DLD1 (cell line): Measurements from ENCODE around the gene SND1.
"Not testable (repeated sequence)": the region's sequence is repeated elsewhere in the genome, so short reads cannot be mapped to it uniquely, and the experiment has no call there.

Source experiments
- in situ Hi-C: cut with HindIII; loops from 2 replicates; pipeline ENCODE4 v1.10.0; 2017; ENCODE audit warnings: low sequenced_read_pairs

Gene SND1

GRCh38 chr7:127946847-127947246, 294.9 kb downstream of the SND1 start:
- in situ Hi-C loops = no loop called here

DNA sequence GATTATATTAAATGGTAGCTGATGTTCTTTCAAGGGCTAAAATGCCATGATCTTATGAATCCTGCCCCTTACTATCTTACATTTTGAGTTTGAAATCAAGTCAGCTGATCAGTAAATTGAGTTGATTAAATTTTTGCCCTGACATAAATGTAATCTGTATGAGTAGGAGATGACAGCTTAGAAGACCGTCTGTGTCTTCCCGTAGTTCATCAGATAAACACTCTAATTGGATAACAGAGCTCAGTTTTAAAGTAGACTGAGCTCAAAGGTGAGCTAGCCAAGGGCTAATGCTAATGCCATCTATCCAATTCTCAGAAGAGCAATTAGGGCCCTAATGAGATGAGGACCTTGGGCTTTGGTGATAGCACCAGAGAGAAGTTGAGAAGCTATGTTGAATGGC, 296.3 kb downstream of the SND1 start:
- in situ Hi-C loops = no loop called here

DNA sequence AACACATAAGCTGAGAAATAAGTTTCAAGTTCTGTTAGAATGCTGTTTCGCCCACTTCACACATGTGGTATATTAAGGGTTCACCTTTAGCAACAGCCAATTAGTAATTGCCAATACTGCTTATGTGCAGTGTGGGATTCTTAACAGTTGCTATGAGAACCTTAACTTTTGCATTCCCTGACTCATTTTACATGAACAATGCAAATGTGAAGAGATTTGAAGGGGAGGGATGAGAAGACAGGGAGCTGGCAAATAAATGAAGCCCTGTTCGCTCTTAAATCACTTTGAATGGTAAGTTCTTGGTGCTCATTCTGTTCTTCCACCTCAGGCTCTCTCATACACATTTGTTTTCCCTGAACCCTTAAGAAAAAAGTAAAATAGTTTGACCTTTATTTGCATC, 296.9 kb downstream of the SND1 start:
- in situ Hi-C loops = no loop called here

GRCh38 chr7:127949769-127950222, 297.8 kb downstream of the SND1 start:
- in situ Hi-C loops = no loop called here

GRCh38 chr7:127950233-127950935, 298.4 kb downstream of the SND1 start:
- in situ Hi-C loops = no loop called here

DNA sequence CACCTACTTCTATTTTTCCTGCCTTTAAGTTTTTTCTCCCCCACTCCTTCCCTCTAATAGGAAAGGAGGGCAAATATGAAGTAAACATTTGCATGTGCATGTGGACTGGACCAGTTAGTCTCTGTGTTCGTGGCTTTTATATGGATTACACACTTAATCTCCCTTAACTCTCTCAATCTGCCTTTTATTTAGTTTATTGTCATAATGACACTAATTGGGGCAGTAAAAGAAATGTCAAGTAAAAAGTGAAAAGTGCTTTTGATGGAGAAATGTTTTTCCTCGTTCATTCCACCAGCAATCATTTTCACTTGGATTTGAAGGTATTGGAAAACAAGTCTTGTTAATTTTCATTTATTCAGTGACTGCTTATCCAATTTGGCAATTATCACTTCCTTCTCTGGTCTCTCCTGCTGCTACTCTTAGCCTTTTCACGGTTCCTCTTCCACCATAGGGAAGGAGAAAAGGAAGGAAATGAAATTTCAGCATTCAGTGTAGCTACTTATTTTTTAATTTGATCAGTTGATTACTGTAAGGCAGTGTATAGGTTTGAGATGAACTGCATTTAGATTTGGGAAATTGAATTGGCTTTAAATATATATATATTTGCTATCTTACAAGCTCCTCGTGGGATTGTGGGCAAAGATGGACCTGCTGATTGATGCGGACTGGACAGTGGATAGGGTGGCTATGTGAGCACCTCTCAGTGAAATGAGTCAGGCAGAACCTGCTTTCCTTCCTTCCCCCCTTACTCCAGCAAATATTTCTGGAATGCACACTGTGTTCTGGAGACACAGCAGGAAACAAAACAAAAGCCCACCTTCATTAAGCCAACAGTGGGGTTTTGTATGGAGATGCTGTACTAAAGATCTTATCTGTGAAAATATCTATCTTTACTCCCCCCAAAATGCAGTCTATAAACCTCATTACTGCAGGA, 301.7 kb downstream of the SND1 start:
- in situ Hi-C loops = no loop called here

DNA sequence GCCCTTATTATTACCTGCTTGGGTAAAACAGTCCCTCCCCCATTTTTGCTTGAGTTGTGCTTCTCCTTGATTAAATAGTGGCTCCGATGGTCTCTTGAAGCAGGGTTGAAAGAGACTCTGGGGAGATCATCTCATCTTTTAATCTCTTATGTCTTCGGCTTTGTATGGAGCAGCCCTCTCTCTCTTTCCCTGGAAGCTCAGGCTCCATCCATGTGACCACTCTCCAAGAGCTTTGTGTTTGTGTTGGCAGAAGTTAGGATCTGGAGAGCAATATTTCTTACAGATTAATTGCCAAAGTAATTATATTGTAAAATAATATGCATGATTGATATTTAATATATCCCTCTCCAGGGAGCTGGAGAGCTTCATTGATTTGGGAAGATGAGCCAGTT, 302.4 kb downstream of the SND1 start:
- in situ Hi-C loops = no loop called here

DNA sequence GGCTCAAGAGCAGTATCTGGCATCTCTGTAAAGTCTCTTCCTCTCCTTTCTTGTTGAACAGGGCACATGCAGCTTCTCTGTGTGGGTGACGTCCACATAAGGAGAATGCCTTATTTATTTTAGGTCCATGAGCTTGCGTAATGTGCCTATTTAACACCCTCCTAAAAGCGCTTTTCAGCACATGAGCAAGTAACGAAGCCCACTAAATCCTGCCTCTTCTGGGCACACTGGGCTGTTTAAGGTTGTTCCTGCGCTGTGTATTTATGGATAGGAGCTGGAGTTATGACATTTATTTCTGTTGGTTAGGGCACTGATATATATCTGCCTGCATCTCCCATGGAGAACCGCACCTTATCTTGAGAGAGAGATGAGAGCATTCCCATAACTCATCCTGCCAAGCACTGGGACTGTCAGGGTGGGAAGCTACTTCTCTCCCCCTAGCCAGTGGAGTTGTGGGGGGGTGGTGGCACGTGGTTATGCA, 303.1 kb downstream of the SND1 start:
- in situ Hi-C loops = no loop called here

DNA sequence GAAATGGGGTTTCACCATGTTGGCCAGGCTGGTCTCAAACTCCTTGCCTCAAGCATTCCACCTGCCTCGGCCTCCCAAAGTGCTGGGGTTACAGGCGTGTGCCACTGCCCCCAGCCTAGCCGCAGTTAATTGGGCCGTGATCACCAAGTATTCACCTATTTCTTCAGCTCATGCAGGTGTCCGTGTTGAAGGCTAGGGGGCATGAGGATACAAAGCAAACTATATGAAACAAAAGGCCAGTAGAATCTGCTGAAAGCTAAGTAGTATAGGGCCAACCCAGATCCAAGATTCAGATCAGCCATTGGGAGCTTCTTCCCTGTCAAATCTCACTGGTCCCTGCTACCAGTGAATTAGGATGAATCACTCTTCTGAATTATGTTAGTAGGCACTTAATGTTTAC, 305.9 kb downstream of the SND1 start:
- in situ Hi-C loops = no loop called here

- in situ Hi-C loops = no loop called here
These were observed 307.8 kb downstream of the SND1 start for GRCh38 chr7:127959770-127960169.

DNA sequence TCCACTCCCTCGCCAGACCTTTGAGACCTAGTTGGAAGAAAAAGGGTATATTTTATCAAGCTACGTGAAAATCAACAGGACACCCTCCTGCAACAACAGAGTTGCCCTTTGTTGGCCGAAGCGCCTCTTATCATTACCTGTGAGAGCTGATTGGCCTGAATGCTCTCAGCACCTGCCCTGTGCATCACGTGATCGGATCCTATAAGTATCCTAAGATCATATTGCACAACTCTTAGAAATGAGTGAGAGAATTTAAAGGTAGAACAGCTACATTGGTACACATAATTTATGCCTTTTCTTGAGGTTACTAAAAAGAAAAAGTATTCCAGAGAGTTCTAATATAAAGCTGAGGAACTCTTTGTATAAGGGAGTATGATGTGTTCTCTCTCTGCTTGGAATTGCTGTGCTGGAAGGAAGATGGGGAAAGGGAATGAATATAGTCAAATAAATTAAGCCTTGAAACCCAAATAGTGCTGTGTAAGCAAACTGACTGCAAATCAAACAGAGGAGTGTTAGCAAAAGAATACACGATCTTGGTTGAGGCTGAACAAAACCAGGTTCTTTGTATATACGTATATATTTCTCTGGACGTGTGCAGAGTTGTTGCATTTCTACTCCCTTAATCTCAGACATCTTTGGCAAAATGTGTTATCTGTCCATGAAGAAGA, 309.9 kb downstream of the SND1 start:
- in situ Hi-C loops = no loop called here

DNA sequence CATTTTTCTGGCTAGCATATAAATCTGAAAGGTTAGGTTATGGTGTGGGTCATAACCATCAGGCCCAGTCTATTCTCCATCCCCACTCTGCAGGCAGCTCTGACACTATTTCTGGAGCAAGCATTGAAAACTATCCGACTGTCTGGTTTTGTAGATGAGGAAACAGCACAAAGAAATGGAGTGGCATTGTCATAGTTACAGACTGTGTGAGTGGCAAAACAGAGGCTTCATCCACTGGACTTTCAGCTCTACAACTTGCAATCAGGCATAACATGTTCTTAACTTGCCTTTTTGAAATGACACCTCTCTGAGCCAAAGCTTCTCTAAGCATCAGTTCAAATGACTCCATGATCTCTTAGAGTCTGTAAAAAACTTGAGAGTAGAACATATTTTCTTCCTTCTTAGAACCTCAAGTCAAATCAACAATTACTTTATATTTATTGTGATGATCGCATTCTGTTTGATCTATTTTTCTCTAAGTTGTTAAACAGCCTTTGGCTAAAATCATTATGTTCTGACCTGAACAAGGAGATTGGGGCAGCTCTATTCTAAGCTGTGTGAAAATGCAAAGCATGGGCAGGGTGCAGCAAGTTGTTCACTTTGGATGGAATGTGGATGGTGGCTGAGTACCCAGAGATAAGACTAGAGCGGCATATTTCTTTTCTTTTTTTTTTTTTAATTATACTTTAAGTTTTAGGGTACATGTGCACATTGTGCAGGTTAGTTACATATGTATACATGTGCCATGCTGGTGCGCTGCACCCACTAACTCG, 310.8 kb downstream of the SND1 start:
- in situ Hi-C loops = no loop called here

DNA sequence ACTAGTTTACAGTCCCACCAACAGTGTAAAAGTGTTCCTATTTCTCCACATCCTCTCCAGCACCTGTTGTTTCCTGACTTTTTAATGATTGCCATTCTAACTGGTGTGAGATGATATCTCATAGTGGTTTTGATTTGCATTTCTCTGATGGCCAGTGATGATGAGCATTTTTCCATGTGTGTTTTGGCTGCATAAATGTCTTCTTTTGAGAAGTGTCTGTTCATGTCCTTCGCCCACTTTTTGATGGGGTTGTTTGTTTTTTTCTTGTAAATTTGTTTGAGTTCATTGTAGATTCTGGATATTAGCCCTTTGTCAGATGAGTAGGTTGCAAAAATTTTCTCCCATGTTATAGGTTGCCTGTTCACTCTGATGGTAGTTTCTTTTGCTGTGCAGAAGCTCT, 311.9 kb downstream of the SND1 start:
- in situ Hi-C loops = not testable (repeated sequence)

DNA sequence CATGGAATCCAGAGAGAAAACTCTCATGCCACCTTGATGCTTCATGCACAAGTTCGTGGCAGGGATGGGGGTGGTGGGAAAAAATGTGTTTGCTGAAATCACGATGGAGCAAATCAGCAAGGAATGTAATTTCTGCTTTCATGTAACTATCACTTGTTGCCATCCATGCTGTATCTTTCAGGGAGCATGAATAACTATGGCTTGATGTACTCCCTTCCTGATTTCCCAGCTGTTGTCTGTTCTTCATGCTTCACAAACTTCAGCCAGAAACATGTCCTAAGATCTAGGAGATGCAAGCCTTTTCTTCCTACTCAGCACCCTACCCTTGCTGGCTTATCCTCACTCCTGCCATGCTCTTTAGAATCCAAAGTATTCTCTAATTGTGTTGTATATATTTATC, 315.3 kb downstream of the SND1 start:
- in situ Hi-C loops = no loop called here

DNA sequence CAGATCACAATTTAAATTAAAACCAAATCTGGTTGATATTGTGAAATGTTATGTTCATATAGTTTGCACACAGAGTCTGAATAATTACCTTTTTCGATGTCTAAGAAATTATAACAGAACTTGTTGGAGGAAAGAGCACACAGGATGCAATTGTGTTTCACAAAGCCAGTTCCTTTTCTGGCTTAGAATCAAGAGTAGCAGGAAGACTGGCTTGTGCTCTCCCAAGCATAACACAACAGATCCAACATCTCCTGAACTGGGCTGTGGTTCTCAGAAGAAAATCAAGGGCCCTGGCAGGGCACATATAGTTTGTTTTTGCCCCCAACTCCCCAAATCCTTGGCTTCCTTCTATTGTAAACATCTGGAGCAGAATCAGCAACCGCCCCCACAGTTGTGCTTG, 316.6 kb downstream of the SND1 start:
- in situ Hi-C loops = no loop called here

DNA sequence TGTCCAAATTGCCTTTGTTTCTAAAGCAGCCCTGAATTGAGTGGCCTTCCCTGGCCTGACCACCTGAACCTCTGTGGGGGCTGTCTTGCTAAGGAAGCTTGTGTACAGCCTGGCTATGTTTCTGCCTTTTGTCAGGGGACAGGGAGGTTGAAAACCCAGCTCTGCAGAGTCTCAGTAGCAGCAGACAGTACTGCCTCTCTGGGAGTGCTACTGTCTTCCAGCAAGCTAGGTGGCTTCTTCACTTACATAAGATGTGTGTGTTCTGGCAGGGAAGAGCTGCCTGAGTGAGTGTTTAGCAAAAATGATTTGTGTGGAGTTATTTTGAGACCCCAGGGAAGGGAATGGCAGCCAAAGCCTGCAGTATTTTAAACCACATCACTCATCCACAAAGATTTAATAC, 321.8 kb downstream of the SND1 start:
- in situ Hi-C loops = no loop called here

GRCh38 chr7:127974446-127975035, 322.5 kb downstream of the SND1 start:
- in situ Hi-C loops = no loop called here

DNA sequence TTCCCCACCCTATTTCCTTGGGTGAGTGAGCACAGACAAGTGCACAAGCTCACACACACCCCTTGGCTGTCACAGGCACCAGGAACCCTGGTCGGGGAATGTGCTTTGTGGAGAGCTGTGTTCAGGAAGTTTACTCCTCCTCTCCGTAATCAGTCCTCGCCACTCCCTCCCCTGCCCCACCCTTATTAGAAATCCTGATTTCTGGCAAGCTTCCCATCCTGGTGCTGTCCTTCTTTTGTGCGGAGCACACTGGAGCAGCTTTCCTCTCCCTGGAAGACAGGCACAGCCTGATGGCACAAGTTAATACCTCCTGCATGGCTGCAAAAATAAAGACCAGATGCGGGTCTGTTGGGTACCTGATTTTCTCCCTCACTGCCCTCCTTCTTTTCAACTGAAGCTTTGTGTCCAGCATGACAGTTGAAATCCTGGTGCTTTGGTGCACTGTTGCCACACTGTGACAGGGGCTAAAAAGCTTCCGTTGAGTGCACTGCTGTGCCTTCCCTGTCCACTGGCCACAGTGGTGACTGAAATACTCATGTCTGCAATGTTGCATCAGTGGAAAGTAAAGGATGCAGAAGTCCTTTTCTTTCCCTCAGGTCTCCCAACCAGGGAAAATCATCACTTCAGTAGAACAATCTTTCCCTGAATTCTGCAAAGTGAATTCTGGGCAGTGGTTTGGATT, 324.2 kb downstream of the SND1 start:
- in situ Hi-C loops = no loop called here

DNA sequence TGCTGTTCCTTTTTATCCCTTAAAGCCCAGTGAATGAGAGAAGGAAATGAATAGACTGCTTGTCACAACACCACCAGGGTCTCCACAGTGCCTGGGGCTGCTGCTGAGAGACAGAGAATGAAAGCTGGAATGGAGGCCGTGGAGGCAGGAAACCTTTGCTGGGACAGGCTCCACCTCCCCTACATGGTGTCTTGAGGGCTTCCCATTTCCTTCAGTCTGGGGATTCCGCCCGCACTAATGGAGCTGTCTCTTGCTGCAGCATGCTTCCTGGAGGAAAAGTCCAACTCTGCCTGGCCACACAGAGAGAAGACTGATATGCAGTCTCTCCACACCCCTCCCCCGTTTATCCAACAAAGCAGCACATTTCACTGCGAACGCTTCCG, 324.7 kb downstream of the SND1 start:
- in situ Hi-C loops = no loop called here

DNA sequence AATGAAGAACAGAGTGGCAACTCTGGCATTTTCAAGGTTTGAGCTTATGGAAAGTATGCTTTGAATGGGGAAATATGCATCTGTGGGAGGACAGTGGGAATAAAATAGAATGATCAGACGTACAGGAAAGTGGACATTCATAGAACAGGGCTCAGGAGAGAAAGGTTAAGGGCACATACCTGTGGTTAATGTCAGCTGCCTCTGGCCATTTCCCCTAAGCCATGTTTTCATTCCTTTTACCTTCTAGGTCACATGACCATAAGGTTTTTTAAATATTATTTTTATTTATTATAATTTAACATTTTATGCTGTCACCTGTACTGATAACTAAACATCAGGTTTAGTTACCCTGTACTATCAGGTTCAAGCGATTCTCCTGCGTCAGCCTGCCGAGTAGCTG, 326.4 kb downstream of the SND1 start:
- in situ Hi-C loops = no loop called here
